ENCODE measurements around the gene TADA1. TPM values are rescaled to one million over a fixed set of nuclear protein-coding genes. Genes with fewer than 3 reads are reported as not detected.

The TADA1 gene
- 12.4 and 15.3 TPM in 2 replicates for total RNA-seq

DNA sequence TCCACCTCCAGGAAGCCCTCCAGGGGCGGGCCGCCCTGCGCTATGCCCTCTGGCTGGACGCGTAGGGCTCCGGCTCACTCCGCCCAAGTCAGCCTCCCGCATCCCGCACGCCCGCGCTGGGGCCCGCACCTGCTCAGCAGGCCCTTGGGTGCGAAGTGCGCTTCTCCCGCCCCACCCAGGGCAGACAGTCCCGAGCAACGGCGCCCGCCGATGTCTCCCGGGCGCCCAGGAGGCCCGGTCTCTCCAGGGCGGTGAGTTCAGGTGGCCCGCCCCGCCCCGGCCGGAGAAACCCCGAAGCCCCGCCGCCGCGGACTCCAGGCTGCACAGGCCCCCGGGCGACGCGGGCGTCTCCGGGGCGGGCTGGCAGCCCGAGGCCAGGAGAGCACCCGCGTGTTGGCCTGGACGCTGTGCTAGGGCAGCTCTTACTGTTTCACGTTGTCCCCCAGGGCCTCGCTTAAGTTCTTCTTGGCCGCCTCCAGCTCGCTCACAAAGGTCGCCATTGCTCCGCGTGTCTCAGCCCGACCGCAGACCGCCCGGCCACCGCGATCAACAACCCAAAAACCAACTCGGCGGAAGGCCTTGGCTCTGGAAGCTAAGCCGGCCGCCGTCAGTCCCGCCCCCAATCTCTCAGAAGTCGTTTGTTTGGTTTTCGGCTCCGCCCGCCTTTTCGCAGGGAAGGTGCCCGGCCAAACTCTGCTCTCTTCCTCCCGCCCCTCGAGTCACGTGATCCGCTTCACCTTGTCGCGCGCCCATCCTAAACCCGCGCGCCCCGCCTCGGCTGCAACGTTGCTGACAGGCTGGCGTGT lies at the start of gene TADA1:
TADA1 (minus strand) TSS at position 531 of the 806 bp plus-strand sequence; CDS start at position 500, 31 bp downstream.

GRCh38 chr1:166838766-166839599 lies 37.1 kb downstream of the TADA1 start, which contains the start of gene POGK:
TSS of gene POGK (plus strand) at chr1:166839475. CDS start at chr1:166840957, 1,482 bp downstream.

Other genes with a start within 250 kb of the TADA1 start
- gene POGK, start 36.8 kb downstream of the TADA1 start, total RNA-seq = 27.6 and 31.1 TPM in 2 replicates
- under 0.01 and 0.11 TPM in 2 replicates for gene ILDR2, start 99.3 kb upstream of the TADA1 start, total RNA-seq
- not detected in 2 replicates for gene MAEL, start 113.0 kb upstream of the TADA1 start, total RNA-seq
- gene GPA33, start 214.1 kb upstream of the TADA1 start, total RNA-seq = not detected in 2 replicates
- gene STYXL2, start 217.8 kb upstream of the TADA1 start, total RNA-seq = under 0.01 TPM in 1 of 2 replicates, not detected in the other

Data from articular chondrocyte of knee joint (primary cell).